GM19240 (cell line): ENCODE measurements around the gene PHF10.
"Not testable (repeated sequence)": the region's sequence is repeated elsewhere in the genome, so short reads cannot be mapped to it uniquely, and the experiment has no call there.

Experiments used
- DNase-seq: peaks from one replicate; pipeline ENCODE4 v3.0.0; 2011; ENCODE audit warnings: low spot score; ENCODE audit not compliant: insufficient read length

Gene PHF10

DNA sequence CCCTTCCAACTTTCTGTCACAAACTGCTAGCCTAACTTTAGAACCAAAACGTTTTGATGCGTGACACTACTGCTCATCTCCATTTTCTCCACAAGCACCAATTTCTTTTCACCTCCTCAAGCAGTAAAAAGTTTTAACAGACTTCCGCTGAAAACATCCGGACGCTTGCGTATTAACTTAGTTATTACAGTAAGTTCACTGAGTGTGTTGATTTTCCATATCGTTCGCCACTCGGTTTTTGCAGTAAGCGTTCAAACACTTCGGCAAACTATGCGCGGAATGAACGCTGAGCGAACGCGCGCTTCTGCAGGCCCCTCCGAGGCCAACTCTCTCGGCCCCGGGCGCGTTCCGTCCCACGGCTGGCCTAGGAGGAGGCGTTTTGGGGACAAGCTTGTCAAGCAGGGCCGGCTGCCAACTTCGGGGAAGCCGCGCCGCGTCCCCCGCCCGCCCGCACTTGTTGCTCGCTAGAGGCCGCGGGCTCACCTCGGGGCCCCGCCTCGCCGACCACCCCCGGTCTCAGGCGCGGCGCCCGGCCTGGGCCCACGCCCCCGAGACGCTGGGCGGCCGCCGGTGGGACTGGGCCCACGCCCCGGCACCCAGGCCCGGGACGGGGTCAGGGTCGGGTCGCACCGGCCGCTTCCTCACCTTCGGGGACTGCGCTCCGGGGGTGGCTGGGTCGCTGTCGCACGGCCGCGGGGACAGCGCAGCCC is 945 bp downstream of the PHF10 start:
- peak; percentile 47 for DNase-seq

DNA sequence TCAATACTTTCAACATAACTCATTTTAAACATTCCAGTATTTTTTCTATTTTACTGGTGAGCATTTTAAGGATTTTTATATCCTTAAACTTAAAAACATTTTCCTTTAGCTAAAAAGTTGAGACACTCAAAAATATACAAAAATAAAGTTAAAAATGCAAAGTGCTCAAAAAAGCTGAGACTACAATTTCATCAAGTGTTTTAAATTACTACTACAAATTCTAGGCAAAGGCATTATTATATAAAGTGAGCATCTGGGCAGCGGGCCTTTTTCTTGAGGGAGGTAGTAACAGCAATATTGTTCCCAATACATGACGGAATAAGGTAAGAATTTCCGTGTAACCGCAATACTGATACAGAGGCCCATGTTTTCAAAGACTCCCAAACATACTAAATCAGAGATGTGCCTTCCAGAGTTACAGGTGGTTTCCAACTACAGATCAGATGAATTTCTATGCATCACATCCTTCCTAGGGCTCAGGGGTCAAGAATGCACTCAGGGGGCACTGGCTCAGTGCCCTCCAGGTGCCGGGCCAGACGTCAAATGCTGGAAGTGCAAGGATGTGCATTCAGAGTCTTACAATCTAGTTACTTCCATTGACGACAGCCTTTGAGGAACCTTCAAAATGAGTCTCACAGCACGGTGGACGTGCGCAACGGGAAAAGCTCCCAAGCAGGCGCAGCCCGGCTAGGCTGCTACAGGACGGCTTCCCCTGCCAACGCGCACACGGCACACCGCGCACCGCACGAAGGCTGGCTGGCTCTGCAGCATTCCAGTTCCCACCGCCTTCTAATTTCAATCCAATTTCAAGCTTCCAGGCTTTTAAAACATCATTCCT is 1.7 kb downstream of the PHF10 start:
- DNase-seq, result peak; percentile 4

- no peak for DNase-seq
Measured at GRCh38 chr6:169720207-169720855, 4.0 kb downstream of the PHF10 start.

GRCh38 chr6:169719117-169719516 is 5.2 kb downstream of the PHF10 start:
- no peak for DNase-seq

DNA sequence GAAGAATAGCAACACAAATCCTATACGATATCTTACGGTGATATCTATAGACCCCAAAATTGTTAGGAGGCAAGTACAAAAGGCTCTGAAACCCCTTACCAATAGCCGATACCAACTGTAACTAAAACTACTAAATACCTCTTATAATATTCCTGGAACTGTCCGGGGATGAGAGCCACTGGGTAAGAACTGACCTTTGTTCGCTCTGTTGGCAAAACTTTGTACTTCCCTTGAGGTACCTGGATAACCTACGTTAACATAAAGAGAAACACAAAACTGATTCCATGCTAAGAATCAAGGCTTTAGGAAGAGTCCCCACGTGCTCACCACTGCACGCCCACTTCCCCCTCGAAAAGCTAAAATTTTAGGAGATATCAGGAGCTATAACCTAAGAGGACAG is 9.7 kb downstream of the PHF10 start:
- no peak for DNase-seq

- no peak for DNase-seq
Measured at GRCh38 chr6:169714178-169714577, 10.1 kb downstream of the PHF10 start.

GRCh38 chr6:169710009-169710408 is 14.3 kb downstream of the PHF10 start:
- DNase-seq, result no peak

- DNase-seq, result no peak
Measured at GRCh38 chr6:169709293-169709692, 15.0 kb downstream of the PHF10 start.

DNA sequence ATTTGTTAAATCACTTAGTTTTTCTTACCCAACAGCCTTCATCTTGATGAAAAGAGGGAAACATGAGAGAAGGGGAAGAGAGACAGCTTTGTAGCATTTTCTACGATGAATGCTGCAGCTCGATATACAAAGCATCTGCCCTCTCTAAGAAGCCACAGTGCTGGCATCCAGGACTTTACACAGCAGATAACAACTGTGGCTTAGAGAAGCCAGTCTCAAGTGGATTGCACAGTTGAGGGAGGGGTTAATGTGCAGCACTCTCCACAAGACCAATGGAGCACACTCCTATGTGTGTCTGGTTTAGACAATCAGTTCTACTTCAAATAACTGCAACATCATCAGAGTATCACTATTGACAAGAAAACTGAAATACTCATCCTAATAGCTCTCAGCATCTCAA is 16.5 kb downstream of the PHF10 start:
- no peak for DNase-seq

DNA sequence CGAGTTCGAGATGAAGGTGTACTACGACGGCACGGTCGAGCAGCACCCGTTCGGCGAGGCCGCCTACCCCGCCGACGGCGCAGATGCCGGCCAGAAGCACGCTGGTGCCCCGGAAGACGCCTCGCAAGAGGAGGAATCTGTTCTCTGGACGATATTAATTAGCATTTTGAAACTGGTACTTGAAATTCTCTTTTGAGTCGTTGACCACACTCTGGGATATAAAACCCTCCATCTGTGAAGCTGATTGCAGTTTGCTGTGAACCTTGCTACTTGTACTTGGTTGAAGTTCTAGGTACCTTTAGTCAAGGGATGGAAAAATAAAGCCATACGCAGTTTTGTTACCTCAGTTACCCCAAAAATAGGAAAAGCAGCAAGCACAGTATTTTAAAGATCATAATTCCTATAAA is 21.5 kb downstream of the PHF10 start:
- no peak for DNase-seq

GRCh38 chr6:169701954-169702839 is 22.1 kb downstream of the PHF10 start, which contains the start of the genes C6orf120 and WDR27:
Gene C6orf120 (plus strand): TSS chr6:169702126. CDS start chr6:169702460, 334 bp downstream.
Gene WDR27 (minus strand): TSS chr6:169702029. CDS start chr6:169689005, 13,024 bp downstream.
- peak; percentile 82 for DNase-seq

GRCh38 chr6:169701311-169701953 is 22.9 kb downstream of the PHF10 start:
- no peak for DNase-seq

DNA sequence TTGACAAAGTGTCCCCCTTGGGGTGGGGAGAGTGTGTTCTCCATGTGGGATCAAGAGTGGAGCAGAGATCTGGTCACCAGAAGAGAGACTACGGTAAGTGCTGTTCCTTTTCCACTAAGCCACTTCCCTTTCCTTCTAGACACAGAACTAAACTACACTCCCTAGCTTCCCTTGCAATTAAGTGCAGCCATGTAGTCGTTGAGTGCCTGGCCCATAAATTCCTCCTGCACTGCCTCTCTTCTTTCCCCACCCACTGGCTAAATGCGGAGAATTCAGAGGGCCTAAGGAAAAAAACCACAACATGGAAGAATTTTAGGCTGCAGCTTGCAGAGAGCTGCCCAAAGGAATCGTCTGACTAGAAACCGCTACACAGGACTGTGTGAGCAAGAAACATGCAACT is 24.0 kb downstream of the PHF10 start:
- DNase-seq, result no peak

GRCh38 chr6:169697115-169697514 is 27.2 kb downstream of the PHF10 start:
- not testable (repeated sequence) for DNase-seq

GRCh38 chr6:169695131-169695530 is 29.2 kb downstream of the PHF10 start:
- DNase-seq, result no peak

- no peak for DNase-seq
Measured at GRCh38 chr6:169692516-169692915, 31.8 kb downstream of the PHF10 start.

DNA sequence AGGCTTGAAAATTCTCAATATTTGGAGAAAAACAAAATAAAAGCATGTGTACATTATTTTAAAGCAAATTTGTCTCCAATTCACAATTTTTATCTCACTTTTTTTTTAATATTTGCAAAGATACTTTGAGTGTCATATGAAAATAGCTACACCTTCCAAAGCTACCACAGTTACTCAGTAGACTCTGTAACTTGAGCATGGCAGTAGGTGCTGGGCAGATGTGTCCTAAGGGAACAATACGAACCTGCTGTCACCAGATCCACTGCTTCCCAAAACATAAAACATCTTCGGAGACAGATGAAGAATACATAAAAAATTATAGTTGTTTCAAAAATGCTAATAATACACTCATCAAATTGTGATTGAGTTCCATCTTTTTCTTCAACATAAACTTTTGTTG is 33.0 kb downstream of the PHF10 start:
- no peak for DNase-seq

- no peak for DNase-seq
Measured at GRCh38 chr6:169689287-169689686, 35.0 kb downstream of the PHF10 start.

DNA sequence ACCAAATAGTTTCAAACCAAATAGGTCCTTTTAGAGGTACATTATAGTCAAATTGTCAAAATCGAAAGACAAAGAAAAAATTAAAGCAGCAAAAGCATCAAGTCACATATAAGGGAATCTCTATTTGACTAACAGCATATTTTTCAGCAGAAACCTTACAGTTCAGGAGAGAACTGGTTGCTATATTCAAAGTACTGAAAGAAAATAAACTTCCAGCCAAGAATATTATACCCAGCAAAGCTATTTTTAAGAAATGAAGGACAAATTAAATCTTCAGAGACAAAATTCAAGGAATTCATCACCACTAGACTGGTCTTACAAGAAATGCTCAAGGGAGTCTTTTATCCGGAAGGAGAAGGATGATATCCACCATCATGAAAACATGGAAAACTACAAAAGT is 38.4 kb downstream of the PHF10 start:
- DNase-seq, result no peak

DNA sequence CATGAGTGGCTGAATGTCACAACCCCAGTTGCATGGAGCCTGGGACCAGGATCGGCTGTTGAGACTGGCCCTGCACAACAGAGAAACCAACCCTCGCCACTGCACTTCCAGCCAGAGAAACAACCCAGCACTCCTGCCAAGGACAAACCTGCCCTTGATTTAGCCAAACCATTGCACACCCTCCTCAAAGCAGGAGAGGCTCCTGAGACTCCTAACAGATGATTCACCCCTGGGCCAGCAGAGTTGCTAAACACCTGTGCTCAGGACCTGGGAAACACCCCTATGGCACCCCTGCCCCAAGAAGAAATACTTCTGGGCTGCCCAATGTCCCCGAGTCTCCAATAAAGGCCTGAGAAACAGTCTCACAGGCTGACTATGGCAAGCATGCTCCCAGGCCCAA is 40.2 kb downstream of the PHF10 start:
- DNase-seq, result no peak

GRCh38 chr6:169678342-169678741 is 46.0 kb downstream of the PHF10 start:
- no peak for DNase-seq
